Epithelial cell of esophagus (primary cell): Measurements from ENCODE around the gene PRKCB.

Experiments
- DNase-seq: peaks from one replicate; pipeline ENCODE4 v3.0.0; 2010; ENCODE audit warnings: low read depth
- H3K4me3 ChIP-seq: 2 replicates; pipeline ENCODE4 v1.5.1; 2011; ENCODE audit warnings: mild to moderate bottlenecking, low read length, control low read depth
- CTCF ChIP-seq: IDR thresholded peaks from 2 replicates; pipeline ENCODE4 v1.5.1; 2011; ENCODE audit warnings: low read depth, mild to moderate bottlenecking, low read length, control low read depth, inconsistent platforms; ENCODE audit not compliant: insufficient read depth; ENCODE audit errors: missing control alignments

Gene PRKCB

GRCh38 chr16:23876256-23876896, 40.6 kb downstream of the PRKCB start:
- no peak for DNase-seq
- H3K4me3 ChIP-seq: no peak overlapping the region
- no peak for TF ChIP-seq CTCF

GRCh38 chr16:23877107-23878070, 41.6 kb downstream of the PRKCB start:
- no peak for TF ChIP-seq CTCF
- DNase-seq: no peak
- H3K4me3 ChIP-seq: no peak overlapping the region

GRCh38 chr16:23879735-23880373, 44.1 kb downstream of the PRKCB start:
- no peak for TF ChIP-seq CTCF
- DNase-seq: no peak
- no peak overlapping the region for H3K4me3 ChIP-seq

- TF ChIP-seq CTCF: no peak
- no peak overlapping the region for H3K4me3 ChIP-seq
- DNase-seq: no peak
Observed at GRCh38 chr16:23889189-23889588, 53.4 kb downstream of the PRKCB start.

- no peak for DNase-seq
- no peak for TF ChIP-seq CTCF
- no peak overlapping the region for H3K4me3 ChIP-seq
Observed at GRCh38 chr16:23893986-23894385, 58.2 kb downstream of the PRKCB start.

- no peak for TF ChIP-seq CTCF
- H3K4me3 ChIP-seq: no peak overlapping the region
- no peak for DNase-seq
Observed at GRCh38 chr16:23895052-23895451, 59.3 kb downstream of the PRKCB start.
